GM21576 (cell line): ENCODE data around the gene CCDC172.

Experiments used
- ATAC-seq: cut with Tn5 transposase; IDR thresholded peaks from one replicate; pipeline ENCODE4 v1.9.1; 2021; ENCODE audit warnings: mild to moderate bottlenecking, moderate library complexity; ENCODE audit not compliant: unreplicated experiment

Gene CCDC172, protein sequence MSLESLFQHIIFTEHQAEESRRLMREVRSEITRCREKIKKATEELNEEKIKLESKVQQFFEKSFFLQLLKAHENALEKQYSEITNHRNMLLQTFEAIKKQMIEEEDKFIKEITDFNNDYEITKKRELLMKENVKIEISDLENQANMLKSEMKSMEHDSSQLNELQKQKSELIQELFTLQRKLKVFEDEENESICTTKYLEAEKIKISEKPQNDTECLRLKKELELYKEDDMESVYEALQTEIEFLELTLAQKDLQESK

DNA sequence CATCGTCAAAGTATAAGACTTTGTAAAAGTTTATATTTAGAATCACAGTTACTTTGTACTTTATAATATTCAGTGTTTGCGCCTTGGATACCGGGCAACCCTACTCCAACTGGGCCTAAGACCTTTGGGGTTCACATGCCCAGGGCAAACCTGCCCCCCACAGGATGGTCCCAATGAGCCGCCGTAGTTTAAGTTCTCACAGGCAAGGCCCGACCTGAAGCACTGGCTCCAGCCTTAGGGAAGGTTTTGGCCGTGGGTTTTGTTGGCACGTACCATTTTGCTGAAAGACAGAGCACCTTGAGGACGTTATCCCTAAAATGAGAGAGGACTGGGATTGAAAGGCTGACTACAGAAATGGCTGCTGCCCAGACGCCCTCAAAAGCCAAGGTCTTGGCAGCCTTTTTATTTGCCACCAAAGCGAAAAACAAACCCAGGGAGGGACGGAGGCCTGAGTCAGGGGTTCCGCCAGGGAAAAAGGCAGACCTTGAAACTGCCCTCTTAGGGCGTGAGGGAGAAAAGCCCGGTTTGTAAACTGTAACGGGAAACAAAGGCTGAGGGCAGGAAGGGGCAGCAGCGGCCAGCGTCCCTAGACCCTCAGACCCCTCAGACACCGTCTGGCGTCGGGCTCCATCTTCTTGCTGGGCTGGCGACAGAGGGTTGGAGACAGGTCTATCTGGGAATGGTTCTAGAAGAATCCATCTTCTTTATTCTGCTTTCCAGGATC lies at the start of gene CCDC172:
Gene CCDC172 (plus strand): TSS at position 222 of the 724 bp plus-strand sequence. CDS start 564 bp downstream, outside the sequence.
- no peak for ATAC-seq

DNA sequence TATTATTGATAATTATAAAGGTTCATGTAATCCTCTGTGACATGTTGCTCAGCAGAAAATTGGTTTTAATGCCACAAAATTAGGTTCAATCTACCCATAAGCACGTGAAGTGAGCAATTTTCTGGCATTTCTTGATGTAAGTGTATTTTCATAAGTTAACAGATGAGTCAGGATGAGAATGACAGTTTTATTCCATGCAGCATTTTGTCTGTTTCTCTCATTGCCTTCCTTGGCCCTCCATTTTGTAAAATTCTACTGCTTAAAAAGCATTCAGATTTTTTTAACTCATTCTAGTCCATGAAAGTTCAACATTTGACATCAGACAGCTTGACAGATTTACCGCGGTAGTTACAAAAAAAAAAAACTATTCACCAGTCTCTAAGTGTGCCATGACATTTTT lies 47.3 kb upstream of the CCDC172 start:
- ATAC-seq: no peak

DNA sequence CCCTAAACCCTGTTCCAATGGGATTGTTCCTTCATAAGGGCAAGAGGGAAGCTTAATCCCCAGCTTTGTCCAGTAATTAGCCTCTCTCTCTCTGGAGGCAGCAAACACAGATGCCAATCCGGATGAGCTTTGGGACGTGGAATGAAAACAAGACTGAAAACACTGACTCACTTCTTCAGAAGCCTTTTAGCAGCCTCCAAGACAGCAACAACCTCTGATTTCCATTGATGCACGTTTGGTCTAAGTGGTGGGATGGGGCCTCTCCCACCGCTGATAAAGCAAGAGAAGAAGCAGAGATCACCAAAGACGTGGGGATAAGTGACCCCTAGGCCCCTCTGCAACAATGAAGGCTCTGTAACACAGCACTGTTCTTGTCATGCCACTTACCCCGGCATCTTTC lies 45.4 kb upstream of the CCDC172 start:
- no peak for ATAC-seq

DNA sequence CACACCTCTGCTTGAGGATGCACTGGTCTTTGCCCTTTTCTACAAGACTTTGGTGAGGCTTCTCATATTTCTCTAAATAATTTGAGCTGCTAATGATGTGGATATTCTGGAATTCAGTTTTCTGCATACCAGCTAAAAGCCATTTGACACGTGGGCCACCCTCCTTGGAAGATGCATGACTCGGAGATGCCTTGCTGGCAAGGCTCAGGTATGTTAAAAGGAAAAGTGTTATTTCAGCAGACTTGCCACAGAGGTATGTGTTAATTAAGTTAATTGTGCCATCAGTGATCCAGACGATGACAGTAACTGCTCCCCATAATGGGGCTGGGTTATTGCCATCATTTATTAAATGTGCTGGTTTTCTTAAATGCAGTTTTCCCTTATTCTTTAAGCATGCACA lies 42.5 kb upstream of the CCDC172 start:
- no peak for ATAC-seq

DNA sequence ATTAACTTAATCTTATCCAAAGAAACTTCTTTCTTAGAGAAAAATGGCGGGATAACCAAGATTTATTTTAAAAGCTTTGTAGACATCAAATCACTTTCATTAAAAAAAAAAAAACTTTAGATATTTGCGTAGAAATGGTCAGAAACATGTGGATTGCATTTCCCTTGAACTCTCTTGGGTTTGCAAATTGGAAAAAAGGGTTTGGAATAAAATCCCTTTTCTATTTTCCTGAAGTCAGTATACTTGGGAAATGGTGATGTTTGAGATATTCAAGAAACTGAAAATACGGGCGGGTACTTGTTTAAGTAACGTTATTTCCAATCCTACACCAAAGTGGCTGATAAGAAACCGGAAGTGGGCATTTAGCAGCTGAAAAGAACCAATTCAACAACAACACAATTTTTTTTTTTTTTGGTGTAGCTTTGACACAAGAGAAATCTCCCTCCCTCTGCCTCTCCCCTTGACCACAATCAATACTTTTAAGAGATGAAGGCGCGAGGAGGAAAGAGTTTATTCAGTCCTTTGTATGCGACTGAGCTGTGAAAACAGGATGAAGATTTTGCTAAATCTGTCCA lies 37.5 kb upstream of the CCDC172 start:
- no peak for ATAC-seq

DNA sequence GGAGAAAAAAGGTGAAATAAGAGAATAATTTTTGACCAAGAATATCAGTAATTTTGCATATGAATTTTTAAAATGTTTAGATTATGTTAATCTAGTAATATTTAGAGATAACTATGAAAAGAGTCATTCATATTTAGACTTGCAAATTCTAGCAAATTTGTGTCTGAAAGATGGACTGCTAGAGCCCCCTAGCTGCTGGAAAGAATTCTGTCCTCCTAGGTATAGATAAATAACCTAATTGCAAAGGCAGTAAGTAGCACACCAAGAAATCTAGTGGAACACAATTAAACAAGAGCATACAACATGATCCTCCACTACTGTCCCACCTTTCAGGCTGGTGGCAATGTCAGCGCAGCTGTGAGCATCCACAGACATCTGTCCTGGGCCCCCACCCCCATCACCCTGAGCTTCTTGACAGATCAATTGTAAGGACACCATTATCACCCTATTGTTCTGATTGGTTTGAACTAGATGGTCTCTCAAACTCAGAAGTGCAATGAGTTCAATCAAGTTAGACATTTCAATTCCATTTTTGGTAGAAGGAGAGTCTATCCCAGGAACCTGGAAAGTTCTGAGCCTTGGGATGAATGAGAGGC lies 36.2 kb upstream of the CCDC172 start:
- no peak for ATAC-seq

DNA sequence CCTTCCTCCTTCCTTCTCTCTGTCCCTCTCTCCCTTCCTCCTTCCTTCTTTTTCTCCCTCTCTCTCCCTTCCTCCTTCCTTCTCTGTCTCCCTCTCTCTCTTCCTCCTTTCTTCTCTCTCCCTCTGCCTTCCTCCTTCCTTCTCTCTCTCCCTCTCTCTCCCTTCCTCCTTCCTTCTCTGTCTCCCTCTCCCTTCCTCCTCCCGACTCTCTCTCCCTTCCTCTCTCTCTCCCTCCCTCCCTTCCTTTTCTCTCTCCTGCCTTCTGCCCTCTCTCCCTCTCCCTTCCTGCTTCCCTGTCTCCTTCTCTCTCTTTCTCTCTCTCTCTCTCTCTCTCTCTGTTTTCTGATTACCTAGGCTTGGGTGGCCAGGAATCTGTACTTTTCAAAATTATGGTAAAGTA lies 34.6 kb upstream of the CCDC172 start:
- no peak for ATAC-seq

DNA sequence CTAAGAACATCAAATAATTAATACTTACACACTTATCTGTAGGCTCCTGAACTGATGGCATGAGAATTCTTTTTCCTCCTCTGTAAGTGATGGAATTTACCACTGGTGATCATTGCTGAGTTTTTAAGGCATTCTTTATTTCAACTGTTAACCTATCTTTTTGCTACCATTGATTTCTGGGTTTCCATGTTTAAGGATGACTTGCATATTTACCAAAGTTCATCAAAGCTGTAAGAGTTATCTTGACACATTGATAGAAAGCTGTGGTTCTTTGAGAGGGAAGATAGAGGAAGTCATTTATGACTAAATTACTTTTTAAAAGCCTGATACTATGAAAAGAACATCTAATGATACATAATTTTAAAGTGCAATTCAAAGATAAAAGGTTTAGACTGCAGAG lies 31.8 kb upstream of the CCDC172 start:
- no peak for ATAC-seq

DNA sequence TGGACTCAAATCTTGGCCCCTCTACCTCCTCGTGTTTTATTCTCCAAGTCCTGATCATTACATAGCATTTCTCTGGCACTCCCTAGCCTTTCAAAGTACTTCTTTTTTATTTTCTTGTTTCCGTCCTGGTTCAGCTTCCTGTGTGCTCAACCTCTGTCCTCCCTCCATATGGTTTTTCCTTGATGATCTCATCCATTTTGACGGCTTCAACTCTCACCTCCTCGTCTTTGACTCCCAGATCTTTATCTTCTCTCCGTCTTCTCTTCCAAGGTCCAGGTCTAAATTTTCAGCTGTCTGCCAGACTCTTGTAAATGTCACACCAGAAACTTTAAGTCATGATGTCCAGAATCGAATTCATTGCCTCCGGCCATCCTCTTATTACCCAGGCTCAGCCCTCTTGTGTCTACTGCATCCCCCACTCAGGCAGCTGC lies 27.9 kb upstream of the CCDC172 start:
- ATAC-seq: no peak

DNA sequence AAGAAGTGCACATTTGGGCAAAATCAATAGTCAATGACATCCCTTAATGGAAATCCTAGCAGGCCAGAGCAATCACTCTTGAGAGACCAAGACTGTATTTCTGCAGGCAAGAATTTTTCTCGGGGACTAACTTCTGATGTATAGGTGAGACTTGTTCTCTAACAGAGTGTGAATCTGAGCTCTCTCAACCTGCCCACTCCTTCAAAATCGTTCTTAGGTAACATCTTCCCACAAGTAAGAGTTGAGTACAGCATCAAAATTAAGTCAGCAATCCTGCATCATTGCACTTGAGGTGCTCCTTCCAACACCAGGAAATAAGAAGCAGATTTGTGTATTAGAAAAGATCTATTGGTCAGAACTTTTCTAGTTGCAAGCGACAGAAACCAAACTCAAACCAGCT lies 25.7 kb upstream of the CCDC172 start:
- no peak for ATAC-seq

DNA sequence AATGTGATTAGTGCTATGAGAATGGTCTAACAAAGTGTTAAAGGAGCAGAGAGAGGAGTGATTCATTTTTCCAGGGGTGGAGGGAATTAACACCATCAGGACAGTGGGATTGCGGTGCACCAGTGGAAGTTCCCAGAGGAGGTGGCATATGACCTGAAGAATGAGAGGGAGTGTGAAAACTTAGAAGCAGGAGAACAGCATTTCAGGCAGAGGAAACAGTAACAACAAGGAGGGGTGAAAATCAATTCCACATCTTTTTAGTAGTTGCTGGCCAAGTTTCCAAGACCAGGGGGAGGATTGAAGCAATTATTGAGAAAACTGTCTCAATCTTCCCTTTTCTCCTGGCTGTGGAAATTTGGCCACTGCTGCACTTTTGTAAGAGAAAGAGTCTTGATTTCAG lies 23.7 kb upstream of the CCDC172 start:
- ATAC-seq: no peak

DNA sequence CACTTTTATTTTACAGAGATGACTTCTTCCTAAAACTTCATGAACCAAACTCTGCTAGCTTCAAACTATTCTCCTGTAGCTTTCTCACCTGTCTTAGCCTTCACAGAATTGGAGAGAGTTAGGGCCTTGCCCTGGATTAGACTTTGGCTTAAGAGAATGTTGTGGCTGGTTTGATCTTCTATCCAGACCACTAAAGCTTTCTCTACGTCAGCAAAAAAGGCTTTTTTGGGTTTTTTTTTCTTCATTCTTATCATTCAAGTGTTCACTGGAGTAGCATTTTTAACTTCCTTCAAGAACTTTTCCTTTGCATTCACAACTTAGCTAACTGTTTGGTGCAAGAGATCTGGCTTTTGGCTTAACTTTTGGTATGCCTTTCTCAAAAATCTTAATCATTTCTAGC lies 19.3 kb upstream of the CCDC172 start:
- no peak for ATAC-seq

DNA sequence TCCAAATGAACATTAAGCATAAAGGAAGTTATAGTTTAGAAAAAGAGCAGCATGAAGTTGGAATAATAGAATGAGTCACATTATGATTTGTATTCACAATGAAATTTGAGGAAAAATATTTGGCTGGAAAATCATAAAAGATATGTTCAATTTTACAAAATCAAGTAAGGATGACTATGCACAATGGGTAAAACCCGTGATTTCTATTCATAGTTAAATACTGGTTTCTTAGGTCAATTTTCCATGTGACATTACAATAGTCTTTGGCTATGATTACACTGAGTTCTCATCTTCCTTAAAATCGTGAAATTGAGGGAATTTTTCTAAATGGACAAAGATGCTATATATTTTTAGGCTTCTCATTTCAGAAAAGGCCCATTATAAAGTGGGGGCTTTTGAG lies 17.4 kb upstream of the CCDC172 start:
- no peak for ATAC-seq

DNA sequence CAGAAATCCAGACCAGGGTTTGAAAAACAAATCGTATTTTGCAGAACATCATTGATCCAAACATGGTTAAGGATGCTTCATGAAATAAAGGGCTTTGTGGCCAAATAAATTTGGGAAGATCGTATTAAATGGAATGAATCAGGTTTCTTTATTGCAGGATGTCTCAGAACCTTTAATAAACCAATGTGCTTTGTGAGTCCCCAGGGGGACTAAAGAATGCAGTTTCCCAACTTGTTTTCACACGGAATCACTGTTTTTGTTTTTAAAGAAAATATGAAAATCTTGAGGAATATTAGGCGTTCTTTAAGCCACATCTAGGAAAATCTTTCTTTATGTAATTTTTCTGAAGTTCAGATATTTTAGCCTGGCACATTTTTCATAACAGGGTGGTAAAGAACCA lies 16.8 kb upstream of the CCDC172 start:
- no peak for ATAC-seq

DNA sequence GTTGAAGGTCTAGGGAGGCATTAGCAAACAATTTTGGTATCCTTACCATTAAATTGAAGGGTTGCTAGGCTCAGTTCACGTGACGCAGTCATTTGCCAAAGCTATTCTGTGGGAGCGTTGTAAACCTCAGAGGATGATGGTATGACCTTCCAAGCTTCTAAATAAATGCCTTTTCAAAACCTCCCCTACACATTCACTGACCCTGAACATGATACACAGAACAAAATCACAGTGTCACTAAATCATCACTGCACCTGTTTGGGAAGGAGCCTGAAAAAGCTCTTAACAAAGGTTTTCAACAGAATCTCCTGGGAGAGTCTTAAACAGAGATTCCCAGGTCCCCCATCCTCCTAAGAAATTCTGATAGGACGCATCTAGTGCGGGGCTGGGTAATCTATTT lies 13.2 kb upstream of the CCDC172 start:
- no peak for ATAC-seq

DNA sequence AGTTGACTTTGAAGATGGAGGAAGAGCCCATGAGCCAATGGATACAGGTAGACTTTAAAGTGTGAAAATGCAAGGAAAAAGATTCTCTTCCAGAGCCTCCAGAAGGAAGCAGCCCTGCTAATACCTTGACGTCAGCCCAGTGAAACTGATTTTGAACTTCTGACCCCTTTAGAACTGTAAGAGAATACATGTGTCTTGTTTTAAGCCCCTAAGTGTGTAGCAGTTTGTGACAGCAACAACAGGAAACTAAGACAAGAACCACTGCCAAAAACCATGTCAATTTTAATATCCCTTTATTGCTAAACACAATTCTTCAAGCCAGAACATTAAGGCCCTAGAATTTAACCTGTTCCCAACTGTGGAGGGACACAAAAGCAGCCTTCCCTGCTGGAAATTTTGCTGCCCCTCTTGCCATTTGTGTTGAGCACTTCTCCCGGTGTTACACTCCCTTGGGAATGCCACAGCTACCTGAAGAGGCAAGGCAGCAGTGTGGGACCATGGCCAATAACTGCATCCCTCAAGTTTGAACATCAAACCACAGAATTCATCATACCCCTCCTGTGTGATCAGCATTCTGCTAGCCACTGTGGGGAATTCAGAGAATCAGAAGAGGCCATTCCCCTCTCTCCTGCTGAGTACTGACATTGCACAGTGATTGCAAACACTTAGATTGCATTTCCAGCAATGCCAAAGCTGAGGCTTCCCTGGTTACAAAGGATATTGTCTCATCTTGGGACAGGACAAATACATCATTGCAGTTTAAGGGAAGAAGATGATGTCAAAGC lies 12.3 kb upstream of the CCDC172 start:
- ATAC-seq: no peak

DNA sequence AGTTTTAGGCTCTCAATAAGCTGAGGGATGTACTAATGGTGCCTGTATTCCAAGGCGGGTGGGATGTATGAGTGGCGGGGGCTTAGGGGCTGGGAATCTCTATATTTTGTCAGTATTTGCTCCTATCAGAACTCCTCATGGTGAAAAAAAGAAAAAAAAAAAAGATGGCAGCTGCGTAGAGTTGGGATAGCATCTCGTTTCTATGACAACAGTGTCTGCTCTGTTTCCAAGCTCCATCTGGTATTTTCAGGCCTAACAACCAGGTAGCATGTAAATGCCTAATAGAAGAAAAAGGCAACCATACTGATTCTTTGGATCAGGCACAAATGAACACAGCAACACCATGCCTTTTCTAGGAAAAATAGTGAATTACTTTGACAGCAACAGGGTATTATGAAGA lies 11.7 kb upstream of the CCDC172 start:
- no peak for ATAC-seq

DNA sequence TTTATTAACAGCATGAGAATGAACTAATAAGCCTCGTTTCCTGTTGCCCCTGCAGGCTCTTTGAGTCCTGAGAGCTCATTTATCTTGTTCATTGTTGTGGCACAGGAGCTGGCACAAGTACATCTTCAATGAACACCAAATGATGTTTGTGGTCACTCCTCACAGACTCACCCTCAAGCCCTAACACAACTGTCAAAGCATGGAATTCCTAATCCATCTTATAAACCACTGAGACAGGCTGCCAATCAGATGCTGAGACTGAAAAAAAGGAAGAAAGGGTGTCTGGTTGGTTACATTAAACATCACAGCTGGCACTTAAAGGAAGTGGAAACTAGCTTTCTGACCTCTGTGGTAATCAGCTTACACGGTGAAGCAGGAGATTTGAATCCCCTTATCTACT lies 7.7 kb upstream of the CCDC172 start:
- no peak for ATAC-seq

DNA sequence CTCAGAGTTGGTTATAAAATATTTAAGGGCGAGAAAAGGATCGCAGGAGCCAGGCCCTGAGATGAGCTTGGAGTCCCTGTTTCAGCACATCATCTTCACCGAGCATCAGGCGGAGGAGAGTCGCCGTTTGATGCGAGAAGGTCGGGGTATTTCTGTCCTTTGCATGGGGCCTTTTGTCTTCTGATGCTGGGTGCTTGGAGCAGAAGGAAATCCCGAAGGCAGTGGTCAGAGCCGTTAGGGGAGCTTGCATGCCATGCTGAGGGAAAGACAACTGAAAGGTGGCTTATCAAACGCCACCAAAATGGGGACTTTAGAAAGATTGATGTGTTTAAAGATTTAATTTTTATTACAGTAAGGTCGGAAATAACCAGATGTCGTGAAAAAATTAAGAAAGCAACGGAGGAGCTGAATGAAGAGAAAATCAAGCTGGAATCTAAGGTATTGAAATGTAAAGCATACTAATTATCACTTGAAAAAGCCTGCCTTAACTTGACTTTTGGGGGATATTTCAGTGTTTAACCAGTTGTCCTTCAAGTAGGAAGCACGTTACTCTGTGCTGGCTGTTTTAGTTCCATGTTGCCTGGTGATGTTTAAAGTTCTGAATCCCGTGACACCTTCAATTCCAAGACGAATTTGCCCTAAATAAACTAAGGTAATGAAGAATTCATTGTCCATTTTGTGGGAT lies 845 bp downstream of the CCDC172 start:
- ATAC-seq: no peak

DNA sequence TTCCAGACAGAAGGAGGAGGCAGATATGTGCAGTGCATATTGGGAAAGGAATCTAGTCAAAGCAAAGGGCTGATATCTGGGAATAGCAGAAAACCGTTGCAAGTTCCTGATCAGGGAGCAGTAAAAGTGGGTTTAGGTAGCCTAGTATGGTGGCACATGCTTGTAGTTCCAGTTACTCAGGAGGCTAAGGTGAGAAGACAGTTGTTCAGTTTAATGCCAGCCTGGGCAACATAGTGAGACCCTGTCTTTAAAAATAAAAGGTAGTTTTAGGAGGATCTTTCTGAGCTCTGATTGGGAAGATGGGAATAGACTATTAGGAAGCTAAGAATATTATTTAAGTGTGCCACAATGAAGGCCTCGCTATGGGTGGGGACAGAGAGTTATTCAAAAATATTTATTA lies 1.7 kb downstream of the CCDC172 start:
- no peak for ATAC-seq

DNA sequence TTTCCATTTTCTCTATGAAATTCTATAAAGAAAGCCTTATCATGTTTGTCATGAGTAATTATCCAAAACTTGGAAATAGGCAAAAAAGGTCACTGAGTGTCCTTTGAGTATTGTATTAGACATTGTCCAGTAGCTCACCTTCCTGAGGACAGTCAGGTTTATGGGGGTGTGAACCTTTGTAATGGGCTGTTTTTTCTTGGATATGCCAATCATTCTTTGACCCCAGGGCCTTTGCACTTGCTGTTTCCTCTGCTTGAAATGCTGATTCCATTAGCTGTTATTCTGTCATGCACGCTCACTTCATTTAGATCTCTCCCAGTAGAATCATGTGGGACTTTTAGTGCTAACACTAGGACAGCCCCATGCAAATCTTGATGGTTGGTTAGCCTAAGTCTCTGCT lies 4.9 kb downstream of the CCDC172 start:
- no peak for ATAC-seq
